ENCODE results near the gene TBRG1. TPM values are rescaled to one million over a fixed set of nuclear protein-coding genes. Genes with fewer than 3 reads are reported as not detected.

The TBRG1 gene
- polyA plus RNA-seq, 3 donors = 14.7 to 26.1 (median 25.9) TPM

GRCh38 chr11:124678416-124678815 is 55.8 kb downstream of the TBRG1 start:
- WGBS, 3 donors = 75 to 89% (median 86%) methylated on average over 5 of the region's 5 CpGs
- no peak overlapping the region for H3K27ac ChIP-seq (ENCODE audit: low read depth, low read length)

GRCh38 chr11:124681421-124681820 is 58.8 kb downstream of the TBRG1 start:
- no peak overlapping the region for H3K27ac ChIP-seq (ENCODE audit: low read depth, low read length)
- WGBS, 3 donors = 95 to 97% (median 97%) methylated on average over 2 of the region's 2 CpGs

- H3K27ac ChIP-seq (ENCODE audit: low read depth, low read length) = no peak overlapping the region
- WGBS, 3 donors = 96 to 100% (median 97%) methylated on average over 1 of the region's 1 CpG
Observed at GRCh38 chr11:124682443-124682842, 59.8 kb downstream of the TBRG1 start.

Other genes starting within 250 kb of the TBRG1 start
- gene OR8B2, start 238.4 kb upstream of the TBRG1 start, polyA plus RNA-seq = not detected
- not detected for gene OR8B3, start 223.8 kb upstream of the TBRG1 start, polyA plus RNA-seq
- gene OR8B4, start 198.0 kb upstream of the TBRG1 start, polyA plus RNA-seq = not detected
- not detected for gene OR8B8, start 177.2 kb upstream of the TBRG1 start, polyA plus RNA-seq
- not detected for gene OR8B12, start 79.2 kb upstream of the TBRG1 start, polyA plus RNA-seq
- gene OR8A1, start 52.9 kb upstream of the TBRG1 start, polyA plus RNA-seq = under 1 TPM in 1 of 3 donors, not detected in 2; under 0.01 TPM
- gene PANX3, start 11.4 kb upstream of the TBRG1 start, polyA plus RNA-seq = not detected
- 10 to 100 TPM in 2 of 3 donors, 1 to 10 TPM in 1; 7.1 to 13.8 (median 11.0) TPM for gene SIAE, start 50.9 kb downstream of the TBRG1 start, polyA plus RNA-seq
- gene SPA17, start 51.0 kb downstream of the TBRG1 start, polyA plus RNA-seq = 1 to 10 TPM; 2.3 to 5.5 (median 2.8) TPM
- 10 to 100 TPM in 1 of 3 donors, 1 to 10 TPM in 2; 1.2 to 17.0 (median 5.3) TPM for gene NRGN, start 117.1 kb downstream of the TBRG1 start, polyA plus RNA-seq
- gene VSIG2, start 129.4 kb downstream of the TBRG1 start, polyA plus RNA-seq = 10 to 100 TPM in 1 of 3 donors, 1 to 10 TPM in 2; 1.2 to 36.1 (median 3.5) TPM
- 100 to 1,000 TPM in 1 of 3 donors, 10 to 100 TPM in 2; 17.6 to 116 (median 53.3) TPM for gene ESAM, start 139.4 kb downstream of the TBRG1 start, polyA plus RNA-seq
- gene MSANTD2, start 177.5 kb downstream of the TBRG1 start, polyA plus RNA-seq = 1 to 10 TPM; 4.8 to 6.1 (median 5.3) TPM
- 10 to 100 TPM in 2 of 3 donors, 1 to 10 TPM in 1; 5.2 to 44.8 (median 21.7) TPM for gene ROBO3, start 242.6 kb downstream of the TBRG1 start, polyA plus RNA-seq